GM06990 (cell line): ENCODE data around the gene HECW1.
"Not testable (repeated sequence)": the region's sequence is repeated elsewhere in the genome, so short reads cannot be mapped to it uniquely, and the experiment has no call there.

Experiments used
- DNase-seq: peaks from one replicate; pipeline ENCODE4 v3.0.0-alpha.2; 2011; ENCODE audit not compliant: insufficient read length; ENCODE audit errors: extremely low read depth
- H3K27me3 ChIP-seq: replicated peaks from 2 replicates; pipeline ENCODE4 v1.6.0; 2011; ENCODE audit warnings: low read length; ENCODE audit not compliant: control insufficient read depth, insufficient read depth
- H3K36me3 ChIP-seq: 2 replicates; pipeline ENCODE4 v1.5.1; 2011; ENCODE audit warnings: low read length; ENCODE audit not compliant: control insufficient read depth, insufficient read depth
- H3K4me3 ChIP-seq: replicated peaks from 2 replicates; pipeline ENCODE4 v1.5.1; 2011; ENCODE audit warnings: low read depth, mild to moderate bottlenecking, control low read depth, low read length
- CTCF ChIP-seq: IDR thresholded peaks from 2 replicates; pipeline ENCODE4 v1.5.1; 2011; ENCODE audit warnings: low read length, control low read depth, mild to moderate bottlenecking, inconsistent platforms; ENCODE audit not compliant: insufficient read depth, poor library complexity, severe bottlenecking

Gene HECW1

GRCh38 chr7:43568529-43568928 lies 456.1 kb downstream of the HECW1 start:
- DNase-seq, result no peak
- Histone ChIP-seq H3K36me3 (no peaks in the 10 kb centered on the region), H3K4me3 (no peak overlapping the region), H3K27me3 (no peaks in the 10 kb centered on the region)
- no peak for TF ChIP-seq CTCF

GRCh38 chr7:43569424-43569823 lies 457.0 kb downstream of the HECW1 start:
- Histone ChIP-seq H3K4me3 (no peak overlapping the region), H3K36me3 (no peaks in the 10 kb centered on the region), H3K27me3 (no peaks in the 10 kb centered on the region)
- peak; percentile 44 for DNase-seq
- TF ChIP-seq CTCF, result no peak

GRCh38 chr7:43570688-43571365 lies 458.4 kb downstream of the HECW1 start:
- Histone ChIP-seq H3K4me3 (no peak overlapping the region), H3K36me3 (no peaks in the 10 kb centered on the region), H3K27me3 (no peaks in the 10 kb centered on the region)
- TF ChIP-seq CTCF, result no peak
- DNase-seq, result no peak

- no peaks in the 10 kb centered on the region for H3K36me3 ChIP-seq
- no peaks in the 10 kb centered on the region for H3K27me3 ChIP-seq
- TF ChIP-seq CTCF, result no peak
- H3K4me3 ChIP-seq, result no peak overlapping the region
- DNase-seq, result no peak
Measured at GRCh38 chr7:43572516-43573049, 460.1 kb downstream of the HECW1 start.

- H3K4me3 ChIP-seq, DNase-seq, H3K36me3 ChIP-seq, H3K27me3 ChIP-seq: not testable (repeated sequence)
Measured at GRCh38 chr7:43573832-43574231, 461.4 kb downstream of the HECW1 start.

- Histone ChIP-seq H3K4me3 (no peak overlapping the region), H3K36me3 (no peaks in the 10 kb centered on the region), H3K27me3 (no peaks in the 10 kb centered on the region)
- no peak for TF ChIP-seq CTCF
- DNase-seq, result no peak
Measured at GRCh38 chr7:43575506-43575905, 463.1 kb downstream of the HECW1 start.
